ENCODE results near the gene FRMPD3.

FRMPD3 gene

DNA sequence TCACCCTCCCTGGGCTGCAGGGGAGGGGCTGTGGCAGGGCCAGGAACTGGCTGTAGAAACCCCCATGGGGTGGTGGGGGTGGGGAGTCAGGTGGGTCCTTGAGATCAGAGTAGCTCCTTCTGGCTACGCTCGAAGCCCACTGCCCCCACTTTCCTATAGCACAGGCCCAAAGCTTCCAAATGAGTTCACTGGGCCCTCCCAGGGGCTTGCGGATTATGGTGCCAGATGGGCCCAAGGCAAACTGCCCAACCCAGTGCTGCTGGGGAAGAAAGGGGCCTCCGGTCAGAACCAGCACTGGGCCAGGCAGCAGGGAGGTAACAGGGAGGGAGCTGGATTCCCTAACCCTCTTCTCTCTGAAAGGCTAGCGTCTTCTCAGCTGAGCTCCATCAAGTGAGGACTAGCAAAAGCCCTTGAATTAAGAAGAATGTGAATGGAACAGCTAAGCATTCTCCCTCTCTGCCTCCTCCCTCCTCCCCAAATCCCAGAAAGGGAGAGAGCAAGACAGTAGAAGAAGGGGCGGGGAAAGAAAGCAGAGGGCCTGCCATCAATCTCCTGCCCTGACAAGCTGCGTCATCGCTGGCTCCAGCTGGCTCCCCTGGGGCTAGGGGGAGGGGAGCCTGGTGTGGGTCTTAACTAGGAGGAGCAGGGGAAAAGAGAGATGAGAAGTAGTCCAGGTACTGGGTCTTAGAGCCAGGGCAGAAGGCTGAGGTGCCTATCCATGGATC, 34.7 kb downstream of the FRMPD3 start:
- no peak overlapping the region for H4K8ac ChIP-seq (ENCODE audit: low read depth, low read length)
- no peak overlapping the region for H2BK15ac ChIP-seq (ENCODE audit: low read length)
- no peak overlapping the region for H3K4me2 ChIP-seq (ENCODE audit: insufficient read depth, low read length, poor library complexity, severe bottlenecking)
- no peak overlapping the region for H3K4me3 ChIP-seq (ENCODE audit: low read length in 2 of 2)
- no peak overlapping the region for H3K27ac ChIP-seq (replicated peaks; ENCODE audit: low read length)
- no peak overlapping the region for H2BK5ac ChIP-seq (ENCODE audit: low read length)
- H2BK120ac ChIP-seq (ENCODE audit: low read depth, low read length): no peak overlapping the region
- H3K4me1 ChIP-seq (ENCODE audit: control insufficient read depth in 2 of 2, insufficient read depth in 1 of 2, low read depth in 1 of 2, low read length in 2 of 2): peaks cover 5 to 8% of the 10 kb centered on the region in 2 donors
- H3K9ac ChIP-seq (ENCODE audit: low read depth, low read length, poor library complexity): no peak overlapping the region
- DNase-seq (ENCODE audit: low spot score): peak; percentile 8
- no CpG with 5 or more reads among the region's 8 CpGs for WGBS, 2 donors (ENCODE audit: extremely low coverage in 2 of 2, insufficient read length in 2 of 2, insufficient replicate concordance in 1 of 2)
- H3K23ac ChIP-seq (ENCODE audit: low read depth, low read length, poor library complexity): no peak overlapping the region
- no peak overlapping the region for H4K91ac ChIP-seq (ENCODE audit: low read depth, low read length, poor library complexity)
- H3K27me3 ChIP-seq (ENCODE audit: control insufficient read depth in 3 of 3, insufficient read depth in 3 of 3, low read depth in 1 of 3, low read length in 3 of 3): no peaks in the 10 kb centered on the region
- H3K9me3 ChIP-seq (replicated peaks in 1 of 2; ENCODE audit: control insufficient read depth in 2 of 2, insufficient read depth in 1 of 2, low read depth in 1 of 2, low read length in 2 of 2): no peaks in the 10 kb centered on the region
- no peaks in the 10 kb centered on the region for H3K36me3 ChIP-seq (replicated peaks in 1 of 2; ENCODE audit: control insufficient read depth in 2 of 2, insufficient read depth in 2 of 2, low read length in 2 of 2)
- H3K4ac ChIP-seq (ENCODE audit: low read length): no peak overlapping the region
- H3K79me1 ChIP-seq (ENCODE audit: low read depth, low read length): no peaks in the 10 kb centered on the region
- no peak overlapping the region for H2BK12ac ChIP-seq (ENCODE audit: low read length)
- H2AFZ ChIP-seq (ENCODE audit: low read length): peak overlapping the region; percentile 53
- H3K14ac ChIP-seq (ENCODE audit: low read length): no peak overlapping the region
- H2AK5ac ChIP-seq (ENCODE audit: low read depth, low read length): no peak overlapping the region
- peak overlapping the region; percentile 4 for H3K18ac ChIP-seq (ENCODE audit: low read length)

DNA sequence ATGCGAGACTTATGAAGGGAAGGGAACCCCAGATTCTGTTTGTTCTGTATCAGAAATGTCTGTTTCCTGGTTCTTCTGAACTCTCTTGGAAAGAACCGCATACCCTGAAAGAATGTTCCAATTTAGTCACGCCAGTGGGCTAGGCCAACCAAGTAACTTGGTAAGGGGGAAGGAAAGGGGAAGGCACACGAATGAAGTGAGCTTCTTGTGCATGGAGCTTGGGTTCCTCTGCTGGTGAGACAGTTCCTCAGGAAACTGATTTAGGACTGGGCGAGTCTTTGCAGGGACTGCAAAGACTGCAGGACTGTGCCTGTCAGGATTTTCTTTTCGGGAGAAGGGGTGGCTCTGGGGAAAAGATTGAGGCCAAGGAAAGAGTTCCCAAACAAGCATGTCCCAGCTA, 35.6 kb downstream of the FRMPD3 start:
- Histone ChIP-seq H3K4me3 (ENCODE audit: low read length in 2 of 2) (no peak overlapping the region), H3K27ac (replicated peaks; ENCODE audit: low read length) (no peak overlapping the region), H2BK120ac (ENCODE audit: low read depth, low read length) (no peak overlapping the region), H2BK15ac (ENCODE audit: low read length) (no peak overlapping the region), H2AK5ac (ENCODE audit: low read depth, low read length) (no peak overlapping the region), H2AFZ (ENCODE audit: low read length) (no peak overlapping the region), H4K8ac (ENCODE audit: low read depth, low read length) (no peak overlapping the region), H3K27me3 (ENCODE audit: control insufficient read depth in 3 of 3, insufficient read depth in 3 of 3, low read depth in 1 of 3, low read length in 3 of 3) (no peaks in the 10 kb centered on the region), H3K79me1 (ENCODE audit: low read depth, low read length) (no peaks in the 10 kb centered on the region), H2BK5ac (ENCODE audit: low read length) (no peak overlapping the region), H3K4me2 (ENCODE audit: insufficient read depth, low read length, poor library complexity, severe bottlenecking) (no peak overlapping the region), H2BK12ac (ENCODE audit: low read length) (no peak overlapping the region), H3K18ac (ENCODE audit: low read length) (no peak overlapping the region), H3K14ac (ENCODE audit: low read length) (no peak overlapping the region), H3K9ac (ENCODE audit: low read depth, low read length, poor library complexity) (no peak overlapping the region), H4K91ac (ENCODE audit: low read depth, low read length, poor library complexity) (no peak overlapping the region), H3K4ac (ENCODE audit: low read length) (no peak overlapping the region), H3K4me1 (ENCODE audit: control insufficient read depth in 2 of 2, insufficient read depth in 1 of 2, low read depth in 1 of 2, low read length in 2 of 2) (peaks cover 5 to 8% of the 10 kb centered on the region in 2 donors), H3K36me3 (replicated peaks in 1 of 2; ENCODE audit: control insufficient read depth in 2 of 2, insufficient read depth in 2 of 2, low read length in 2 of 2) (no peaks in the 10 kb centered on the region), H3K23ac (ENCODE audit: low read depth, low read length, poor library complexity) (no peak overlapping the region), H3K9me3 (replicated peaks in 1 of 2; ENCODE audit: control insufficient read depth in 2 of 2, insufficient read depth in 1 of 2, low read depth in 1 of 2, low read length in 2 of 2) (no peaks in the 10 kb centered on the region)
- no CpG with 5 or more reads among the region's 6 CpGs for WGBS, 2 donors (ENCODE audit: extremely low coverage in 2 of 2, insufficient read length in 2 of 2, insufficient replicate concordance in 1 of 2)
- no peak for DNase-seq (ENCODE audit: low spot score)

DNA sequence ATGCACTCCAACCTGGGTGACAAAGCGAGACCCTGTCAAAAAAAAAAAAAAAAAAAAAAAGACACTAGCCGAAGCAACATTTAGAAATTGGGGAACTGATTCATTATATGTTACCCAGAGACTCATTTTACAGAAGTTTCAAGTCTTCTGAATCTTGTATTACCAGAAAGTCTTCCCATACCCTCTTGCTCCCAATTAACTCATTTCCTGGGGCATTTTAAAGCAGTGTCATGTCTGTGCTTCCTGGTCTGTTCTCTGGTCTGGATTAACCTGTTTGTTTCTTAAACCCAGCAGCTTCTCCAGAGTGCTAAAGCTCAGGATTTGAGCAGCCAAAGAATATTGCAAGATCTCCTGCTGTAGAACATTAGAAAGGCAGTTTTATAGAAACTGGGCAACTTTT, 43.7 kb downstream of the FRMPD3 start:
- Histone ChIP-seq H2BK15ac (ENCODE audit: low read length) (no peak overlapping the region), H3K36me3 (replicated peaks in 1 of 2; ENCODE audit: control insufficient read depth in 2 of 2, insufficient read depth in 2 of 2, low read length in 2 of 2) (no peaks in the 10 kb centered on the region), H4K8ac (ENCODE audit: low read depth, low read length) (no peak overlapping the region), H2BK5ac (ENCODE audit: low read length) (no peak overlapping the region), H3K14ac (ENCODE audit: low read length) (no peak overlapping the region), H3K4me3 (ENCODE audit: low read length in 2 of 2) (no peak overlapping the region), H2BK120ac (ENCODE audit: low read depth, low read length) (no peak overlapping the region), H3K18ac (ENCODE audit: low read length) (no peak overlapping the region), H2AFZ (ENCODE audit: low read length) (no peak overlapping the region), H3K27me3 (ENCODE audit: control insufficient read depth in 3 of 3, insufficient read depth in 3 of 3, low read depth in 1 of 3, low read length in 3 of 3) (no peaks in the 10 kb centered on the region), H2AK5ac (ENCODE audit: low read depth, low read length) (no peak overlapping the region), H3K27ac (replicated peaks; ENCODE audit: low read length) (no peak overlapping the region), H3K79me1 (ENCODE audit: low read depth, low read length) (no peaks in the 10 kb centered on the region), H3K9me3 (replicated peaks in 1 of 2; ENCODE audit: control insufficient read depth in 2 of 2, insufficient read depth in 1 of 2, low read depth in 1 of 2, low read length in 2 of 2) (no peaks in the 10 kb centered on the region), H3K23ac (ENCODE audit: low read depth, low read length, poor library complexity) (no peak overlapping the region), H3K4me1 (ENCODE audit: control insufficient read depth in 2 of 2, insufficient read depth in 1 of 2, low read depth in 1 of 2, low read length in 2 of 2) (no peaks in the 10 kb centered on the region), H3K4ac (ENCODE audit: low read length) (no peak overlapping the region), H3K4me2 (ENCODE audit: insufficient read depth, low read length, poor library complexity, severe bottlenecking) (no peak overlapping the region), H3K9ac (ENCODE audit: low read depth, low read length, poor library complexity) (no peak overlapping the region), H4K91ac (ENCODE audit: low read depth, low read length, poor library complexity) (no peak overlapping the region), H2BK12ac (ENCODE audit: low read length) (no peak overlapping the region)
- no peak for DNase-seq (ENCODE audit: low spot score)
- WGBS, 2 donors (ENCODE audit: extremely low coverage in 2 of 2, insufficient read length in 2 of 2, insufficient replicate concordance in 1 of 2): no CpG with 5 or more reads among the region's 2 CpGs

DNA sequence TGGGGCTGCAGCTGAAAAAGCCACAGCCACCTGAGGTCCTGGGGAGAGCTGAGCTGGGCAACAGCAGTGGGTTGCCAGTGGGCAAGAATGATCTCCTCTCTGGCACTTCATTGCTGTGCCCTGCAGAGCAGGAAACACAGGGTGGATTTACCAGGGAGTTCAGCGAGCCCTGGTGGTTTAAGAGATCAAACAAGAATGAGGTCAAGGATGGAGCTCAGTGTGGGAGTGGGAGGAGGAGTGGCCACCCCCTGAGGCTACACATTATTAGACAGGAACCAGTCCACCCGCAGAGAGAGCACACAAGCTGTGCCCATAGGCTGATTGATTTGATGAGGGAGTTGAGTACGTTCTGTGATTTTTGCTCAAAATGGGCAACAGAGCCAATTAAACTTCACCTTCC, 47.3 kb downstream of the FRMPD3 start:
- no peak overlapping the region for H3K4me3 ChIP-seq (ENCODE audit: low read length in 2 of 2)
- no peaks in the 10 kb centered on the region for H3K79me1 ChIP-seq (ENCODE audit: low read depth, low read length)
- H3K23ac ChIP-seq (ENCODE audit: low read depth, low read length, poor library complexity): no peak overlapping the region
- no peak overlapping the region for H2AK5ac ChIP-seq (ENCODE audit: low read depth, low read length)
- no peak overlapping the region for H3K14ac ChIP-seq (ENCODE audit: low read length)
- H3K4me2 ChIP-seq (ENCODE audit: insufficient read depth, low read length, poor library complexity, severe bottlenecking): no peak overlapping the region
- H4K8ac ChIP-seq (ENCODE audit: low read depth, low read length): no peak overlapping the region
- no peaks in the 10 kb centered on the region for H3K9me3 ChIP-seq (replicated peaks in 1 of 2; ENCODE audit: control insufficient read depth in 2 of 2, insufficient read depth in 1 of 2, low read depth in 1 of 2, low read length in 2 of 2)
- no peak overlapping the region for H2BK5ac ChIP-seq (ENCODE audit: low read length)
- no peak overlapping the region for H2AFZ ChIP-seq (ENCODE audit: low read length)
- DNase-seq (ENCODE audit: low spot score): no peak
- no peak overlapping the region for H3K9ac ChIP-seq (ENCODE audit: low read depth, low read length, poor library complexity)
- H3K18ac ChIP-seq (ENCODE audit: low read length): no peak overlapping the region
- H2BK120ac ChIP-seq (ENCODE audit: low read depth, low read length): no peak overlapping the region
- no CpG with 5 or more reads among the region's 3 CpGs for whole genome bisulfite sequencing, 2 donors (ENCODE audit: extremely low coverage in 2 of 2, insufficient read length in 2 of 2, insufficient replicate concordance in 1 of 2)
- no peak overlapping the region for H3K27ac ChIP-seq (replicated peaks; ENCODE audit: low read length)
- no peaks in the 10 kb centered on the region for H3K36me3 ChIP-seq (replicated peaks in 1 of 2; ENCODE audit: control insufficient read depth in 2 of 2, insufficient read depth in 2 of 2, low read length in 2 of 2)
- H4K91ac ChIP-seq (ENCODE audit: low read depth, low read length, poor library complexity): no peak overlapping the region
- no peak overlapping the region for H2BK15ac ChIP-seq (ENCODE audit: low read length)
- peaks cover 0 to 3% of the 10 kb centered on the region in 2 donors for H3K4me1 ChIP-seq (ENCODE audit: control insufficient read depth in 2 of 2, insufficient read depth in 1 of 2, low read depth in 1 of 2, low read length in 2 of 2)
- no peak overlapping the region for H2BK12ac ChIP-seq (ENCODE audit: low read length)
- H3K4ac ChIP-seq (ENCODE audit: low read length): no peak overlapping the region
- H3K27me3 ChIP-seq (ENCODE audit: control insufficient read depth in 3 of 3, insufficient read depth in 3 of 3, low read depth in 1 of 3, low read length in 3 of 3): no peaks in the 10 kb centered on the region
